HEK293T (cell line): ENCODE data around the gene BACH2.
"Not testable (repeated sequence)": the region's sequence is repeated elsewhere in the genome, so short reads cannot be mapped to it uniquely, and the experiment has no call there.

Source experiments
- BHLHE40 ChIP-seq: fragments of 450-650 bp; IDR thresholded peaks from 2 replicates; pipeline ENCODE4 v1.6.1; 2016; ENCODE audit warnings: mild to moderate bottlenecking, moderate library complexity, borderline replicate concordance
- CTBP1 ChIP-seq: fragments of 450-650 bp; IDR thresholded peaks from 2 replicates; pipeline ENCODE4 v1.6.1; 2016; ENCODE audit warnings: borderline replicate concordance
- ELF4 ChIP-seq: fragments of 450-650 bp; IDR thresholded peaks from 2 replicates; pipeline ENCODE4 v1.6.1; 2017; ENCODE audit warnings: antibody characterized with exemption
- FOXA1 ChIP-seq: fragments of 450-650 bp; IDR thresholded peaks from 2 replicates; pipeline ENCODE4 v1.6.1; 2016; ENCODE audit warnings: mild to moderate bottlenecking
- FOXK2 ChIP-seq: fragments of 450-650 bp; IDR thresholded peaks from 2 replicates; pipeline ENCODE4 v1.6.1; 2016; ENCODE audit warnings: mild to moderate bottlenecking
- FOXM1 ChIP-seq: fragments of 450-650 bp; IDR thresholded peaks from 2 replicates; pipeline ENCODE4 v1.6.1; 2017; ENCODE audit warnings: mild to moderate bottlenecking, borderline replicate concordance
- NFRKB ChIP-seq: fragments of 450-650 bp; IDR thresholded peaks from 2 replicates; pipeline ENCODE4 v1.6.1; 2016; ENCODE audit warnings: mild to moderate bottlenecking, moderate library complexity
- SP1 ChIP-seq: fragments of 450-650 bp; IDR thresholded peaks from 2 replicates; pipeline ENCODE4 v1.6.1; 2017
- SUZ12 ChIP-seq: fragments of 450-650 bp; IDR thresholded peaks from 2 replicates; pipeline ENCODE4 v1.6.1; 2016; ENCODE audit warnings: mild to moderate bottlenecking
- ZNF384 ChIP-seq: fragments of 450-650 bp; IDR thresholded peaks from 2 replicates; pipeline ENCODE4 v1.6.1; 2016

DNA sequence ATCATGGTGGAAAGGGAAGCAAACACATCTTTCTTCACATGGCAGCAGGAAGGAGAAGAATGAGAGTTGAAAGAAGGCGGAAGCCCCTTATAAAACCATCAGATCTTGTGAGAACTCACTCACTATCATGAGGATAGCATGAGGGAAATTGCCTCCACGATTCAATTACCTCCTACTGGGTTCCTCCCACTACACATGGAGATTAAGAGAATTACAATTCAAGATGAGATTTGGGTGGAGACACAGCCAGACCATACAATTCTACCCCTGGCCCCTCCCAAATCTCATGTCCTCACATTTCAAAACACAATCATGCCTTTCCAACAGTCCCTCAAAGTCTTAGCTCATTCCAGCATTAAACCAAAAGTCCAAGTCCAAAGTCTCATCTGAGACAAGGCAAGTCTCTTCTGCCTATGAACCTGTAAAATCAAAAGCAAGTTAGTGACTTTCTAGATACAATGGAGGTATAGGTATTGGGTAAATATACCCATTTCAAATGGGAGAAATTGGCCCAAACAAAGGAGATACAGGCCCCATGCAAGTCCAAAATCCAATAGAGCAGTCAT, 36.4 kb upstream of the BACH2 start:
- not testable (repeated sequence) for TF ChIP-seq ZNF384, ELF4, FOXK2, SP1, BHLHE40, SUZ12, FOXM1, FOXA1, CTBP1, NFRKB
